Measurements from ENCODE around the gene SLC17A9. TPM values are rescaled to one million over a fixed set of nuclear protein-coding genes. Genes with fewer than 3 reads are reported as not detected.

Gene SLC17A9
- polyA plus RNA-seq, 3 donors = 0.81 to 31.3 (median 0.82) TPM

- Histone ChIP-seq H3K9ac (ENCODE audit: insufficient read depth, low read length, poor library complexity, severe bottlenecking) (no peak overlapping the region), H3K9me3 (replicated peaks in 1 of 2; ENCODE audit: control insufficient read depth in 1 of 2, insufficient read depth in 1 of 2, low read length in 2 of 2) (peaks cover 6 to 40% of the 10 kb centered on the region in 2 donors), H3K27ac (ENCODE audit: low read depth in 1 of 2, low read length in 2 of 2) (no peak overlapping the region), H3K4me1 (ENCODE audit: control insufficient read depth in 1 of 2, insufficient read depth in 2 of 2, low read length in 2 of 2) (peaks cover 5 to 11% of the 10 kb centered on the region in 2 donors), H3K27me3 (ENCODE audit: control insufficient read depth in 2 of 2, insufficient read depth in 2 of 2, low read length in 2 of 2) (peaks cover 52 to 92% of the 10 kb centered on the region in 2 donors), H3K4me2 (replicated peaks; ENCODE audit: extremely low read depth, low read length, poor library complexity, severe bottlenecking) (no peak overlapping the region), H3K4me3 (replicated peaks in 1 of 3; ENCODE audit: low read depth in 2 of 3, low read length in 3 of 3) (no peak overlapping the region), H2AFZ (ENCODE audit: insufficient read depth, low read depth, low read length, poor library complexity, severe bottlenecking) (no peak overlapping the region), H3K36me3 (replicated peaks in 1 of 2; ENCODE audit: control insufficient read depth in 1 of 2, insufficient read depth in 2 of 2, low read length in 2 of 2) (no peaks in the 10 kb centered on the region), H4K20me1 (ENCODE audit: insufficient read depth, low read length) (no peaks in the 10 kb centered on the region), H3K79me2 (ENCODE audit: insufficient read depth, low read length) (no peaks in the 10 kb centered on the region)
- Mint-ChIP-seq H3K9me3 (peaks cover 8 to 46% (median 21%) of the 10 kb centered on the region in 7 donors), H3K27ac (no peak overlapping the region), H3K4me3 (peak overlapping the region in 1 of 2 donors; percentile 48), H3K36me3 (peaks cover 0 to 4% of the 10 kb centered on the region in 2 donors), H3K27me3 (ENCODE audit: low read depth in 3 of 3) (peaks cover 78 to 99% (median 97%) of the 10 kb centered on the region in 3 donors), H3K4me1 (peaks cover 5% of the 10 kb centered on the region)
- intact Hi-C loops (cut with micrococcal nuclease) = no loop called here
- no peak for DNase-seq
- WGBS (ENCODE audit: insufficient coverage) = 100% methylated on average over 2 of the region's 3 CpGs
- TF ChIP-seq, protein P1, sequence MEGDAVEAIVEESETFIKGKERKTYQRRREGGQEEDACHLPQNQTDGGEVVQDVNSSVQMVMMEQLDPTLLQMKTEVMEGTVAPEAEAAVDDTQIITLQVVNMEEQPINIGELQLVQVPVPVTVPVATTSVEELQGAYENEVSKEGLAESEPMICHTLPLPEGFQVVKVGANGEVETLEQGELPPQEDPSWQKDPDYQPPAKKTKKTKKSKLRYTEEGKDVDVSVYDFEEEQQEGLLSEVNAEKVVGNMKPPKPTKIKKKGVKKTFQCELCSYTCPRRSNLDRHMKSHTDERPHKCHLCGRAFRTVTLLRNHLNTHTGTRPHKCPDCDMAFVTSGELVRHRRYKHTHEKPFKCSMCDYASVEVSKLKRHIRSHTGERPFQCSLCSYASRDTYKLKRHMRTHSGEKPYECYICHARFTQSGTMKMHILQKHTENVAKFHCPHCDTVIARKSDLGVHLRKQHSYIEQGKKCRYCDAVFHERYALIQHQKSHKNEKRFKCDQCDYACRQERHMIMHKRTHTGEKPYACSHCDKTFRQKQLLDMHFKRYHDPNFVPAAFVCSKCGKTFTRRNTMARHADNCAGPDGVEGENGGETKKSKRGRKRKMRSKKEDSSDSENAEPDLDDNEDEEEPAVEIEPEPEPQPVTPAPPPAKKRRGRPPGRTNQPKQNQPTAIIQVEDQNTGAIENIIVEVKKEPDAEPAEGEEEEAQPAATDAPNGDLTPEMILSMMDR (IDR thresholded peaks at IDR 0.05) = no peak
Observed at GRCh38 chr20:63011798-63012197, 59.3 kb downstream of the SLC17A9 start.

DNA sequence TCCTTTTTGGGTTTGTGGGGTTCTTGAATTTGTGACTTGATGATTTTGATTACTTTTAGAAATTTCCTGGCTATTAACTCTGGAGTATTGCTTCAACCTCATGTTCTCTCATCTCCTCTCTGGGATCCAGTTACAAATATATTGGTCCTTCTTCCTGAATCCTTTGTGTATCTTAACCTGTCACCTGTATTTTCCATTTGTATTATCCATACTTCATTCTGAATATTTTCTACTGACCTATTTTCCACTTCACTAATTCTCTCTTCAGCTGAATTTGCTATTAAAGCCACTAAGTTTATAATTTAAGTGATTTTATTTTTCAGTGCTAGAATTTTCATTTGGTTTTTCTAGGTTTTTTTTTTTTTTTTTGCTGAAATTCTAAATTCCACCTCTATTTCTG, 60.7 kb downstream of the SLC17A9 start:
- no peak for DNase-seq
- peaks cover 5 to 11% of the 10 kb centered on the region in 2 donors for H3K4me1 ChIP-seq (ENCODE audit: control insufficient read depth in 1 of 2, insufficient read depth in 2 of 2, low read length in 2 of 2)
- Mint-ChIP-seq H3K36me3 (peaks cover 0 to 4% of the 10 kb centered on the region in 2 donors), H3K4me1 (peaks cover 5% of the 10 kb centered on the region), H3K27me3 (ENCODE audit: low read depth in 3 of 3) (peaks cover 71 to 91% (median 86%) of the 10 kb centered on the region in 3 donors), H3K27ac (no peak overlapping the region), H3K9me3 (peaks cover 8 to 45% (median 21%) of the 10 kb centered on the region in 7 donors), H3K4me3 (peak overlapping the region in 1 of 2 donors; percentile 40)
- H3K36me3 ChIP-seq (replicated peaks in 1 of 2; ENCODE audit: control insufficient read depth in 1 of 2, insufficient read depth in 2 of 2, low read length in 2 of 2) = no peaks in the 10 kb centered on the region
- TF ChIP-seq, protein P1 (IDR thresholded peaks at IDR 0.05) = no peak
- H4K20me1 ChIP-seq (ENCODE audit: insufficient read depth, low read length) = no peaks in the 10 kb centered on the region
- H3K79me2 ChIP-seq (ENCODE audit: insufficient read depth, low read length) = no peaks in the 10 kb centered on the region
- H3K27ac ChIP-seq (ENCODE audit: low read depth in 1 of 2, low read length in 2 of 2) = no peak overlapping the region
- H3K9me3 ChIP-seq (replicated peaks in 1 of 2; ENCODE audit: control insufficient read depth in 1 of 2, insufficient read depth in 1 of 2, low read length in 2 of 2) = peaks cover 6 to 33% of the 10 kb centered on the region in 2 donors
- intact Hi-C loops (cut with micrococcal nuclease) = no loop called here
- no peak overlapping the region for H3K4me3 ChIP-seq (replicated peaks in 1 of 3; ENCODE audit: low read depth in 2 of 3, low read length in 3 of 3)
- H2AFZ ChIP-seq (ENCODE audit: insufficient read depth, low read depth, low read length, poor library complexity, severe bottlenecking) = no peak overlapping the region
- no peak overlapping the region for H3K9ac ChIP-seq (ENCODE audit: insufficient read depth, low read length, poor library complexity, severe bottlenecking)
- H3K27me3 ChIP-seq (ENCODE audit: control insufficient read depth in 2 of 2, insufficient read depth in 2 of 2, low read length in 2 of 2) = peaks cover 44 to 82% of the 10 kb centered on the region in 2 donors
- no peak overlapping the region for H3K4me2 ChIP-seq (replicated peaks; ENCODE audit: extremely low read depth, low read length, poor library complexity, severe bottlenecking)
